HG03060 (cell line): Measurements from ENCODE around the gene RAPGEF1.

Experiments
- ATAC-seq: cut with Tn5 transposase; IDR thresholded peaks from one replicate; pipeline ENCODE4 v1.9.1; 2021; ENCODE audit warnings: low read depth, moderate number of reproducible peaks; ENCODE audit not compliant: unreplicated experiment

Gene RAPGEF1

DNA sequence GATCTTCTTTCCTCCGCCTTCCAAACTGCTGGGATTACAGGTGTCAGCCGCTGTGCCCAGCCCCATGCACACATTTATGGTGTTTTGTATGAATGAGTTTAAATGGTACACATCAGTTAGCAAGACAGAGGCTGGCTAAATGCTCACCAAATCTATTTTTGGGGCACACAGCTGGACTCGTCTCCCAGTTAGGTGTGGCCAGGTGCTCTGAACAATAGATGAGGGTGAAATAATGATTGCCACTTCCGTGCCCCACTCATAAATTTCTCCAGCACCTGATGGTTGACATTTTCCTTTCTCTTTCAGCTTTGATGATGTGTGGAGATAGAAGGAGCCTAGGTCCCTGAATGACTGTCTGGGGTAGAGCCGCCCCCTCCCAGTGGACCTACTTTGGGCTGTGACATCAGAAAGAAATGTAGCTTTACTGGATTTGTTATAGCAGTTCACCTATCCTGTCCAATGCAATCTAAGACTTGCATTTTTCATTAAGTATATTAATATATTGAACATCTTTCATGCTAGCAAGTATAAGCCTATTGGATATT lies 8.6 kb upstream of the RAPGEF1 start:
- ATAC-seq, result no peak

DNA sequence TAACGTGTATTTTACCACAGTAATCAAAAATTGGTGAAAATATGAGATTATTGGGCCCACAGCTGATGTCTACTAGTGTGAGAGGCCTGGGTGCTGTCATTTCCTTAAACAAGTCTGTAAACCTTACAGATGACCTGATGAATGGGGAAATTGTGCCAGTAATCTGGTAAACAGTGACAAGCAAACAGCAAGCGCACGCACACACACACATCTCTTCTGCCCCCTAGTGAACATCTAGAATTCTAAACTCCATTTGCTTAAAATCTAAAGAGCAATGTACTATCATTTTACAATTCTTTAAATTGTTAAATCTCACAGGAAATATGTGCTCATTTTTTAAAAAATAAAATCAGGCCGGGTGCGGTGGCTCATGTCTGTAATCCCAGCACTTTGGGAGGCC lies 7.5 kb upstream of the RAPGEF1 start:
- ATAC-seq, result no peak

DNA sequence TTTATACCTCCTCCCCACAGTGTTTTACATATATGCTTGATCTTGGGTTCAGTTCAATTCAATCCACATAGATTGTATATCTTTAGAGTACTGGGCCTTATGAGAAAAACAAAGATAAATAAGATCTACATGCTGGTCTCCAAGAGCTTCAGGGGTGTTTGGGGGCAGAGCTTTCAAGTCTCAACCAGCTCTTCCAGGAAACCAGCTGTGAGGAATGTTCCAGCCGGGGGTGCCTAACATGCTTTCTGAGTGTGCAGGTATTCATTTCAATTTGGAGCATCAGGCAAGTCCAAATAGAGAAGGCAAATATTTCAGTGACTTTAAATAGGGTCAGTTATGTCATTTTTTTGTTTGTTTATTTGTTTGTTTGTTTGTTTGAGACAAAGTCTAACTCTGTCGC lies 5.7 kb upstream of the RAPGEF1 start:
- ATAC-seq, result no peak

DNA sequence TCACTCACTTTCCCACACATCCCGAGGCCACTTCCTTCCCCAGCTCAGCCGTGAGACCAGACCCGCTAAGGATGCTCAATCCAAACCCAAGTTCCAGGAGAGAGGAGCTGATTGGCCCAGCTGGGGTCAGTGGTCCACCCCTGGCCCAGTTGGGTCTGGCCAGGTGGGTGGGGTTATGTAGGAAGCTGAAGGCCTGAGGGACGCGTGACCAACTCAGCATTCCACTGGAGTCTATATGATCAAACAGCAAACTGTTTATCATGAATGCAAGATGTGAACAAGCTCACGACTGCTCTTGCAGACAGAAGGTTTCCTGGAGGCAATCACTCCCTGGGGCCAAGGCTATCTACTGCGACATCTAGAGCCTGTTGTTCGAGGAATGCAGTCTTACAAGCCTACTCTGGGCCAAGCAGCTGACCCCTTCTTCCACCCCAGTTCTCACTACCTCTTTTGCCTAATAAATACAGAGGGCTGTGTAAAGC lies 4.9 kb upstream of the RAPGEF1 start:
- no peak for ATAC-seq

DNA sequence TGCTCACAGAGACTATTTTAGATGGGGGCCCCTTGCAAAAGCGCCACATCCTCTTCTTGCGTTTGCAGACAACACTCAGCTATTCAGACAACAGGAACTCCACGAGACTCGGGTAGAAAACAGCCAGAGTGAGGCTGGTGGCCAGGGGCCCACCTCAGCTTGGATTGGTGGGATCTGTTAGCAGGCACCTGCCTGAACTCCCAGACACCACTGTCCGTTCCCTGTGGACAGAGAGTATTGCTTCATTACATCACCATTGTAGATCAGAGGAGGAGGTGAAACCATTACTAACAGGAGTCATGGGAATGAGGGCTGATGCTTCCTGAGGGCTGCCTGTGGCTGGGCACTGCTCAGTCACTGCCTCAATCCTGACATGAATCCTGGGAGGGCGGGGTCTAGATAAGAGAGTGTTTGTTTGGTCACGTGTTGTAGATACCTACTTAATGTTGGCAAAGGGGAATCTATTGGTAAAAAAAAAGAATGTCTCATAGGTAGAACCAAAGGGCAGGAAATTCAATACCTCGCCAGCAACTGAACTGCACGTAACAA lies 4.4 kb upstream of the RAPGEF1 start:
- ATAC-seq, result no peak

DNA sequence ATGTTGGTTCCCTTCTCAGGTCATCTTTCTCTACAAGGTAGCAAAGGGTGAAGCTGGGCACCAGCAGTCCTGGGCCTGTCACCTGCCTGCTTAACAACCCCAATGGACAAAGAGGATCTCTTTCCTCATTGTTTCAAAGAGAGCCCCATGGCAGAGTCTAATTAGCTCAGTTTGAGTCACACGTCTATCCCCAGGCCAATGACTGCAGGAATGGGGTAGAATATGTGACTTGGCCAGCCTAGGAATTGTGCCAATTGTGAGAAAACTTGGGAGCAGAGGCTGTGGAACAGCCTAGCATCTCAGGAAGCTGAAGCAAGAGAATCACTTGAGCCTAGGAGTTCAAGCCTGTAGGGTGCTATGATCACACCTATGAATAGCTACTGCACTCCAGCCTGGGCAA lies 3.6 kb upstream of the RAPGEF1 start:
- ATAC-seq, result no peak

DNA sequence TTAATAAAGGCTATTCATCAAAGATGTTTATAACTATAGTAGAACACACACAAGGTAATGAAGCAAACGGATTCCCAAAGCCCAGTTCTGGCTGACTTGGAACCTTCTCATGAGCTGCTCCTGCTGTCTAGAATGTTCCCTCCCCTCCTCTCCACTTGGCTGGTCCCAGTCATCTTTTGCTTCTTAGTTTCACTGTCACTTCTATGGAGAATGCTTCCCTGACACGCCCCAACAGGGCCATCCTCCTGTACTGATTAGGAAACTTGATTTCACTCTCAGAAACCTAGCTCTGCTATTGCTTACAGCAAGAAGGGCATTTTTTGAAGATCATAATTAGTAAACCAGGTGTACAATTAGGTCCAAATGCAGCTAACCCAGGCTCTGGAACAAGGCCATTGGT lies 3.2 kb upstream of the RAPGEF1 start:
- ATAC-seq, result no peak

DNA sequence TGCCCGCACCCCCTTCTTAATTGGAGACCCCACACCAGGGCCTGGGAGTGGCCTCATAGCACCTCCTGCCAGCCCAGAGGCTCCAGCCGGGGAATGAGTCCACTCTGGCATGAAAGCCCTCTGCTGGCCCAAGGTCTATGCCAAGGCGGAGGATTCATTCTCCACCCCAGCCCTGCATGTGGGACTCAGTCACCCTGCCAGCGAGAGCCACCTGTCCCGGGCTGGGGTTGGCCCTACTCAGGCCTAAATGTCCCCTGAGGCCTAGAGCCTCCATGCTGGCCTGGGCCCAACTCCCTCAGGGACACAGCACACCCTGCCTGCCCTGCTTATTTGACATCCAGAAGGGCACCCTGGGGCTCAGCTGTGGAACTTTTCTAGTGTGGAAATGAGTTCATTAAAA lies 1.0 kb upstream of the RAPGEF1 start:
- no peak for ATAC-seq

DNA sequence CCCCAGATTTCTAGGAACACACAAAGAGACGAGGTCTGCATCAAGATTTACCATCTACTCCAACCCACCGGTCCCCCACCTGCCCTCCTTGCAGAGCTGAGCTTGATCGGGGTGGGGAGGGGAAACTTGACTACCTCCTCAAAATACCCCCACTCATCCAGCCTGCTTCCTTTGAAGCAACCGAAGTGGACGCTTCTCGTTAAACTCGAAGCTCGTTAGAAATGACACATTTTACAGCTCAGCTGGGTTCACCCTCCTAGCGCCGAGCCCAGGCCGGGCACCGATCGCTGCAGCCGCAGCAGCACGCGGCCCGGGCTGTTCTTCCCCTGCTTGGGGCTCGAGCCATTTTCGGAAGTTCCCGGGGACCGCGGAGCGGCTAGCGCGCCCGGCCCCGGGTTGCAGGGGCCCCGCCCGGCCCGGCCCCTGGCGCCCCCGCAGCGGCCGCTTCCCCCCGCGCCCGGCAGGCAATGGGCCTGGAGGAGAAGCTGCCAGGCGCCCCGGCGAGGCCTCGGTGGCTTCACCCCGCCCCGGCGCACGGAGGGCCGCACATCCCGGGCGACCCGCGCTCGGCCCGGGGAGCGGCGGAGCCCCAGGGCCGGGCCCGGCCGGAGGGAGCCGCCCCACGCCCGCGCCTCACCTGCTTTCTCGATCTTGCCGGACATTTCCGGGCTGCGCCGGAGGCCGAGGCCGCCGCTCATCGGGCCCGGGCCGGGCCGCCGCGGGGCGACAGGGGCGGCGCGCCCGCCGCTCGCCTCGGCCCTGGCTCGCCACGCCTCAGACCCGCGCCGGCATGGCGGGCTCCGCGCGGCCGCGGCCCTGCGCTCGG lies 530 bp downstream of the RAPGEF1 start:
- no peak for ATAC-seq

DNA sequence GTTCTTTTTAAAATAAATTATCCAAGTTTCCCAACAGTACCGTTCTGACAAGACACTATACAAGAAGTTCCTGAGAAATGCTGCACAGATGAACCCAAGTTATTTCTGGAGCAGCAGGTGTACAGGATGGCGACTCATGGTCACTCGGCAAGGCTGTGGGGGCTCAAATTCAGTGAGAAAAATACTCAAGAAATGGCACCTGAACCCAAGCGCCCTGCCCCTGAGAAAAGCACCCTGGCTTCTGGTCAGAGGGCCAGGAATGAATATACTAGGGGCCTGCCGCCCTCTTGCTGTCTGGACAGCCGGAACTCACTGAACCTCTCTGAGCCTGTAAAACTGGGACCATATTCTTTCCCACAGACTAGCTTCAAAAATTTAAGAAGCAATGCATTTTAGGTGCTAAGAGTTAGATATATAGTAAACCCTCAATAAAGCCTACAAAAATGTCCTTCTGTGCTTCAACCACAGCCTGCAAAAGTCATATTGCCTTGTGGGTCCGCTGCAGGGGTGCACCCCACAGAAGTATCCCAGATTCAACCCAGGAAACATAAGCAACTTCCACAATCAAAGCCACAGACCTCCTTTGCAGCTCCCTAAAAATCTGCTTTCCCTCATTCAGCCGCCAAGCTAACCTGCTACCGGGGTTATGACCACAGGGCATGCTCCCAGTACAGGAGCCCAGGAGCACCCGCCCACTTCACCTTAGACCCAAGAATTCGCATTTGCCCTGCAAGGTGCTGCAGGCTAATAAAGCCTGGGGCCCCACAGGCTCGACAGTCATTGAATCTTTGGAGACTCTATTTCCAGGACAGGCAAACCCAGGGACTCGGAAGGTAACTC lies 1.4 kb downstream of the RAPGEF1 start:
- ATAC-seq, result no peak

DNA sequence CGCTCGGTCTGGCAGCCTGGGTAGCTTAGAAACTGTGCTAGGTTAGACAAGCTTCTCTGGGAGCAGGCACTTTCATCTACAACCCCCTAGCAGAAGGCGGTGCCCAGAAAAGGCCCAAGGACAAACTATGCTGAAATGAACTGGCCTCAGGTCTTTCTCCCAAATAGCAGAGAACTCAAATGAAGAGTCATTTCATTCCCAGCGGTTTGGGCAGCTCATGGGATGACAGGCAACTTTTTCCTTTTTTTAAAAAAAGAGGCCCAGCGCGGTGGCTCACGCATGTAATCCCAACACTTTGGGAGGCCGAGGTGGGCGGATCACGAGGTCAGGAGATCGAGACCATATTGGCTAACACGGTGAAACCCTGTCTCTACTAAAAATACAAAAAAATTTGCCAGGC lies 2.5 kb downstream of the RAPGEF1 start:
- no peak for ATAC-seq

DNA sequence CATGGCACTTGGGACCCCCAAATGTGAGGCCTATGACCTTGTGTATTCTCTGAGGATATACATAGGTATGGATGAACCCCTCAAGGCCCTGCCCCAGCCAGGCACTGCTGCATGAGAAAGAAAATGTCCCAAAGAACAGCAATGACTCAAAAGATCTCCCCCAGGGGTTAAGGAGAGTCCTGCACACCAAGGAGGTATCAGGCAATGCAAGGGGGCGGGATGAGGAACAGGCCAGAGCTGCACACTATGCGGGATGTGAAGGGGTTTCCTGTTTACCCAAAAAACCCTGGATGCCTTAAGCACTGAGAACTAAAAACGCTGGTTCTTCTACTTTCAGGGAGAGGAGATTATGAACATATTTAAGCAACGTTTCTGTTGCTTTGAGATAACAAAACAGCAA lies 3.4 kb downstream of the RAPGEF1 start:
- no peak for ATAC-seq

DNA sequence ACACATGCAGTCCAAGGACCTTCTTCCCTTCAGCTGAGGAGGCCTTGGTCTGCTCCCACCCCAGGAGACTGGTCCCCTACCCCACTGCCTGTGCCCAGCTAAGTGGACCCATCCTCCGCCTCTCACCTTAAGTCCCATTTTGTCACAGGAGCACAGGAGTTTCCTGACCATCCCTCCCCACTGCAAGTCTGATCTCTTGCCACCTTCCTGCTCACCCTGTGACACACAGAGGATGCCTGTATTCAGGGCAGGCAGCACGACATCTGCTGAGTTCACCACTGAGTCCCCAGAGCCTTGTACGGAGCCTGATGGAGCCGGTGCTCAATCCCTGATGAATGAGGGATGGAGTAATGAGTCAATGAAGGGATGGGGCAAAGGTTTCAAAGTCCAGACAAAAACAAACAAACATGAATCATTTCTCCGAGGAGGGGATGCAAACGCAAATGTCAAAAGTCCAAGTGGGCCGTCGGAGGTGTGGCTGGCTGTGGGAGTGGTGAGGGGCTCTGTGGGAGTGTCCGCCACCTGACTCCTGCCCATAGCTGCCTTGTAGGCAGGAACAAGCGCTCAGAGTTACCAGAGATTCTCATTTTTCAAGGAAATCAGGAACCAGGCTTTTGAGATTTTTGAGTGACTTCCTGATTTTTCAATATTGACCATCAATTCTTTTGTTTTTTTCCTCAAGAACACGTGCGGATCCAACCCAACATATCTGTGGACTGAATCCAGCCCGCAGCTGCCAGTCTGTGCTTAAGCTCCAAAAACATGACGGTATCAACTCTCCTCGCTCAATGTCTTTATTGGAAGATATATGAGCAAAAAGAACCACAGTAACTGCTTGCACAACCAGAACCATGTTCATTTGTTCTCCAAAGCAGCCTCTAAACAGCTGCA lies 4.4 kb downstream of the RAPGEF1 start:
- ATAC-seq, result no peak

DNA sequence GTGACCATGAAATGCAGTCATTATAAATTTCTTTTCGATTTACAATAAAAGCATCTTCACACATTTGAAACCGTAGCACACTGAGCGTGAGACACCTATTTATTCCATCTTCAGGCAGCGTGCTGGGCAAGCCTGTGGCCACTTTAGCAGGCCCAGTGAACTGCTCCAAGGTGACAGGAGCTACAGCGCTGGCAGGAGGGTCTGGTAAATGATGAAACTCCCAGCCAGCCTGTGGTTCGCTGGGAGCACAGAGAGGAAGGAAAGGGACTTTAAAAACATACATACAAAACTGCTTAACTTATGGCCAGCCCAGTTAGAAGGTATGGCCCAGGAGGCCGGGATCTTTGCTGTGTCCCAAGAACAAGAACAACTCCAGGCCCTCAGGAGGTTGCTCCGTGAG lies 5.1 kb downstream of the RAPGEF1 start:
- ATAC-seq, result no peak

DNA sequence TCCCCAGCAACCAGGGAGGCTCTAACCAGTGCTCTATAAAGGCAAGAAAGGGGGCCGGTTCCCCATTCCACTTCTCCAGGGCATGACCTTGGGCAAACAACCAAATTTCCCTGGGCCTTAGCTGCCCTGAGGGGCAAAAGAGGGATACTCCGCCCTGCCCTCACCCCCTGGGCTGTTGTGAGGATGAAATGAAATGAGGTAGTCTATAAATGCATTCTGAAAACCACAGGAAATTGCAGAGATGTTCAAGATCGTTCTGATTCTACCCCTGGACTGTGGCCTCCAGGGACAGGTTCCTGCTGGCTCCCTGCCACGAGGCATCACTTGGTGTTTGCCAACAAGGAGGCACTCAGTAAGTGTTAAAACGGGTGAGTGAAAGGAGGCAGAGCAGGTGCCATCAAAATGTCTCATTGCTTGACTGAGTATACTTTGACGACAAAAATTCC lies 5.7 kb downstream of the RAPGEF1 start:
- ATAC-seq, result no peak

DNA sequence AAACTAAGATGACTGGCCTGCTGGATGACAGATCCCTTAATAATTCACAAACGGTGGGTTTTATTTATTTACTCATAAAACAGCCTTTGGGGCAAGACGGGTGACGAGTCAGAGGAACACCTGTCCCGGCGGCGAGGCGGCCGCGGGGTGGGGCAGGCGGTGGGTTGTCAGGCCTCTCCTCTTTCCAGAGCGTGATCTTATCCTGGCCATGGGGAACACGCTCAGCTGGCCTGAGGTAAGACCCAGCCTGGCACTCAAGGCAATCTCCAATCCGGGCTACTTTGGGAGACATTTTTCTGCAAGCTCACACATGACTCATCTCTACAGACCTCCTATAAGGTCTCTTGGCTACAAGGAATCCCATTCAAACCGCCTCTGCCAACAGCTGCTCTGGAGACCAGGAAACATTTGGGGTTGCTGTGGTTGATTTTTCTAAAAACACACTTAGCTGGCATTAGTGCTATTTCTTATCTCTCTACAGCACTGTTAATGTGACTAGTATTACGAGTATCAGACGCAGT lies 6.3 kb downstream of the RAPGEF1 start:
- ATAC-seq, result no peak

DNA sequence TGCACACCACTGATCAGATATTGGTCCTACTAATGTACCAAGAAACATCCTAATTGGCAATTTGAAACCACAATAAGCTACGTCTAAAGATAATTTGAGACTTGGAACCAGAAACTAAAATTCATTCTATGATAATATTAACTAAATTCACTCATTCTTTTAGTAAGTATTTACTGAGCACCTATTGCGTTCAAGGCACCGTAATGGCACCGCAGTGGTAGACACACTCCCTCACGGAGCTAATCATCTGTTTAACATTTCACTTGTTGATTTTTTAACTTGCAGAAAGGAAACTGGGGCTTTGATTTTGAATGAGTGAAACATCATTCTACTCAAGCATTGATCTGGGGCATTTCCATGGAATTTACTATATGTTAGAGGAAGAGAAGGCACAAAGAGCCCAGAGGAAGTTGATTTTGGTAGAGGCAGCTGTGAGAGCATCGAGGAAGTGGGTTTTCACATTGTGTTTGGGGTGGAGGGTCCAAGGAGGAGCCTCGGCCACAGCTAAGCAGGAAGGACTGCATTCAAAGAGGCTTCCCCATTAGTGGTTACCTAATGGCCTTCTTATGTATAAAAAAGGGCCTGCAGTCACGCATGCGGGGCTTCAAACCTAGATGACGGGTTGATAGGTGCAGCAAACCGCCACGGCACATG lies 7.1 kb downstream of the RAPGEF1 start:
- ATAC-seq, result no peak

DNA sequence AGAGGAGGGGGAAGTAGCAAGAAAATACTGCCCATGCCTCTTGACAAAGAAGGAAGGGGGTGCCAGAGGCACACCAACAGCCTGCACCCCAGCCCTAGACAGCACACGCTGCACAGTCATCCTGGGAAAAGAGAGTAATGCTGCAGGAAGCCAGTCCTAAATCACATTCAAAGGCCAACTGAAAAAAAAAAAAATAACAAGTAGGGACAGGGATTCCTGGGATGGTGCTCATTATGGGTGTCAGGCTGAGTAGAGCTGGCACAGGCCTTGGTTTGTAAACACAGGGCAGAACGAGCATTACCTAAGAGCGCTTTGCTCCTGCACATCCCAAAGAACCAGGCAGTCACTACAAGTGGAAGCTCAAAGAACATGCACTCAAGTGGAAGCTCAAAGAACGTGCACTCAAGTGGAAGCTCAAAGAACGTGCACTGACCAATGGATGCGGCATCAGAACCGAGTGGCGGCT lies 7.8 kb downstream of the RAPGEF1 start:
- ATAC-seq, result no peak

DNA sequence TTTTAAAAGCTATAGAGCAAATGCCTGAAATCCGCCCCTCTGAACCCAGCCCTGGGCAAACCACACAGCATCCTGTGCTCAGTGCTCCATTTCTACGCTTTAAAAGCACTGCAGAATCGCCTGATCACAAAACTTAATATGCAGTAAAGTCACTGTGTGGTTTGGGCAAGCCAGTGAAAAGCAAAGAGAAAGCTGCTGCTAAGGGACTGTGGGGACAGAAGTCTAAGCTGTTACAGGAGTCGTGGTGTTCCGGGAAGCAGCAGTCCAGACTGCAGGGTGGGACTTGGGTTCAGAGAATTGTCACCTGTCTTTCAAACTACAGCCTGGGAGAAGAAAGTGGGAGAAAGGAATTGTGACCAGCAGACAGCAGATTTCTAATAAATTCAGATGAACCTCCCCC lies 8.2 kb downstream of the RAPGEF1 start:
- ATAC-seq, result no peak
